Endothelial cell of umbilical vein (primary cell): ENCODE results near the gene RTN3. TPM values are rescaled to one million over a fixed set of nuclear protein-coding genes. Genes with fewer than 3 reads are reported as not detected.

ENCODE experiments used
- BruUV-seq: library from RNA; stranded (reverse); fragments of 400-500 nt; replicated peaks from 2 replicates; lab custom pipeline; 2021; lab: Mats Ljungman, UMichigan
- CTCF ChIA-PET: fragments of 300-600, 350-600 bp; sonication (Branson Sonifier 250); formaldehyde crosslinking; loops from one replicate; lab custom pipeline; 2021; ENCODE audit warnings: antibody characterized with exemption, inconsistent platforms; lab: Charles Lee
- POLR2A ChIA-PET: fragments of 300-600, 350-600 bp; sonication (Branson Sonifier 250); formaldehyde crosslinking; loops from one replicate; lab custom pipeline; 2021; ENCODE audit warnings: antibody characterized with exemption, inconsistent platforms; lab: Charles Lee
- DNase-seq: peaks from one replicate; pipeline ENCODE4 v3.0.0-alpha.2; 2011; ENCODE audit warnings: low read depth, low spot score
- FAIRE-seq: peaks from 2 replicates; lab custom pipeline; 2011; peaks lifted over from hg19 to GRCh38; lab: Jason Lieb, UNC
- H2AFZ ChIP-seq: 2 replicates; pipeline ENCODE4 v1.6.0; 2012; ENCODE audit warnings: low read depth, low read length, control low read depth, inconsistent platforms
- H3K27ac ChIP-seq: 2 replicates; pipeline ENCODE4 v1.5.1; 2011; ENCODE audit warnings: low read depth, mild to moderate bottlenecking, control low read depth, low read length, moderate library complexity; ENCODE audit not compliant: insufficient read depth
- H3K27me3 ChIP-seq, 2 experiments: 2 replicates each; pipeline versions ENCODE4 v1.6.0 to v1.6.1; 2011; ENCODE audit warnings: low read length in 2 of 2, mixed read lengths in 1 of 2; ENCODE audit not compliant: control insufficient read depth in 2 of 2, insufficient read depth in 2 of 2
- H3K36me3 ChIP-seq, 2 experiments: 2 replicates in 1 of 2; 3 replicates in 1 of 2; pipeline ENCODE4 v1.5.1; 2011; ENCODE audit warnings: low read length in 2 of 2, mild to moderate bottlenecking in 1 of 2, moderate library complexity in 1 of 2; ENCODE audit not compliant: control insufficient read depth in 2 of 2, insufficient read depth in 2 of 2; ENCODE audit errors: extremely low read depth in 1 of 2
- H3K4me1 ChIP-seq: 3 replicates; pipeline ENCODE4 v1.5.1; 2011; ENCODE audit warnings: mild to moderate bottlenecking, low read length; ENCODE audit not compliant: control insufficient read depth, insufficient read depth; ENCODE audit errors: extremely low read depth
- H3K4me2 ChIP-seq: 2 replicates; pipeline ENCODE4 v1.6.1; 2011; ENCODE audit warnings: low read length, control low read depth, mixed read lengths; ENCODE audit not compliant: insufficient read depth
- H3K4me3 ChIP-seq, 3 experiments: fragments of 200-600 bp in 1 of 3; sonication (generic), shearing (Covaris generic) in 1 of 3; replicated peaks in 1 of 3; 2 replicates each; pipeline ENCODE4 v1.5.1; 2011 to 2016; ENCODE audit warnings: control low read depth in 3 of 3, low read length in 3 of 3, mild to moderate bottlenecking in 2 of 3, inconsistent platforms in 1 of 3, low read depth in 1 of 3, moderate library complexity in 1 of 3; ENCODE audit not compliant: insufficient read depth in 1 of 3
- H3K79me2 ChIP-seq: 2 replicates; pipeline ENCODE4 v1.6.0; 2012; ENCODE audit warnings: low read length, inconsistent platforms; ENCODE audit not compliant: control insufficient read depth, insufficient read depth
- H3K9ac ChIP-seq: replicated peaks from 2 replicates; pipeline ENCODE3; 2011; ENCODE audit warnings: low read length, control low read depth; ENCODE audit not compliant: insufficient read depth; ENCODE audit errors: extremely low read depth
- H3K9me1 ChIP-seq: replicated peaks from 3 replicates; pipeline ENCODE4 v1.6.0; 2011; ENCODE audit warnings: mild to moderate bottlenecking, low read length; ENCODE audit not compliant: control insufficient read depth, insufficient read depth; ENCODE audit errors: extremely low read depth
- H3K9me3 ChIP-seq: replicated peaks from 2 replicates; pipeline ENCODE4 v1.5.1; 2012; ENCODE audit warnings: low read length, inconsistent platforms; ENCODE audit not compliant: control insufficient read depth, insufficient read depth
- H4K20me1 ChIP-seq: replicated peaks from 2 replicates; pipeline ENCODE3; 2011; ENCODE audit warnings: mild to moderate bottlenecking, low read length; ENCODE audit not compliant: control insufficient read depth, insufficient read depth; ENCODE audit errors: extremely low read depth
- CTCF ChIP-seq, 2 donors: IDR thresholded peaks; 1 replicate in 1 of 2; 2 replicates in 1 of 2; pipeline ENCODE4 v1.5.1; 2011; ENCODE audit warnings: low read length in 2 of 2, mild to moderate bottlenecking in 2 of 2, moderate library complexity in 2 of 2, control low read depth in 1 of 2, inconsistent platforms in 1 of 2, low read depth in 1 of 2; ENCODE audit not compliant: insufficient read depth in 1 of 2; ENCODE audit errors: extremely low read depth in 1 of 2
- EZH2 ChIP-seq: IDR thresholded peaks from 2 replicates; pipeline ENCODE4 v1.6.1; 2012; ENCODE audit warnings: borderline replicate concordance, low read depth, mild to moderate bottlenecking, moderate library complexity, low read length, inconsistent platforms; ENCODE audit not compliant: severe bottlenecking
- MYC ChIP-seq: IDR thresholded peaks from one replicate; pipeline ENCODE4 v1.6.1; 2011; ENCODE audit warnings: mild to moderate bottlenecking, low read depth, low read length
- POLR2A ChIP-seq: IDR thresholded peaks from 2 replicates; pipeline ENCODE4 v1.6.1; 2012; ENCODE audit warnings: low read depth, mild to moderate bottlenecking, control low read depth, low read length
- POLR2AphosphoS5 ChIP-seq: IDR thresholded peaks from 2 replicates; pipeline ENCODE4 v1.6.1; 2012; ENCODE audit warnings: low read depth, mild to moderate bottlenecking, control low read depth, low read length, moderate library complexity; ENCODE audit not compliant: insufficient read depth
- dilution Hi-C: fragments of 300-500 bp; cut with MboI; formaldehyde crosslinking; loops from one replicate; pipeline ENCODE4 v1.15.0; 2019; ENCODE audit warnings: low sequenced_read_pairs; ENCODE audit not compliant: extremely low pct_ligation_motif_present
- intact Hi-C: fragments of 100-400 bp; cut with micrococcal nuclease; formaldehyde crosslinking; loops from one replicate; pipeline ENCODE4 v1.10.0; 2022
- polyA plus RNA-seq, 4 experiments: library from polyadenylated mRNA; depleted of rRNA in 3 of 4; stranded (reverse) in 3 of 4; unstranded in 1 of 4; fragments of >200 nt; gene quantifications; 2 replicates each; pipeline versions ENCODE4 v1.2.1 to v1.2.3, GENCODE V29; 2011 to 2012; ENCODE audit warnings: missing spikeins in 1 of 4
- total RNA-seq: library from RNA; stranded (reverse); gene quantifications from 2 replicates; pipeline ENCODE4 v1.2.3, GENCODE V29; 2021

Gene RTN3
- total and polyA plus RNA-seq, 2 donors (not counting 3 experiments of a cell fraction or from before 2014, with no cell fraction given): 90.6 to 112 TPM

GRCh38 chr11:63768237-63769041 lies 87.1 kb downstream of the RTN3 start, which contains the start of gene ZFTA:
ZFTA (minus strand) TSS chr11:63768775; CDS start chr11:63768622, 153 bp downstream.
- DNase-seq: peak; percentile 41
- H2AFZ ChIP-seq: peak within 1 kb of the TSS; percentile 79

More at GRCh38 chr11:63768237-63769041, 87.1 kb downstream of the RTN3 start, which contains the start of gene ZFTA:
- Histone ChIP-seq H3K9me3 (no peaks in the 10 kb centered on the region), H3K27ac (peak within 1 kb of the TSS; percentile 64), H3K4me2 (peak within 1 kb of the TSS; percentile 81), H3K79me2 (peaks cover 15% of the 10 kb centered on the region), H3K27me3 (peaks cover 3 to 6% of the 10 kb centered on the region in 2 experiments), H3K9ac (peak within 1 kb of the TSS; percentile 72), H3K36me3 (peaks cover 2 to 5% of the 10 kb centered on the region in 2 experiments), H3K9me1 (no peaks in the 10 kb centered on the region), H3K4me3 (peak within 1 kb of the TSS; percentile 84 to 91 (median 87)), H4K20me1 (no peaks in the 10 kb centered on the region), H3K4me1 (peaks cover 18% of the 10 kb centered on the region)
- ChIA-PET CTCF (interaction anchor here (0.6 to 4.6 kb wide), 29 partner anchors 9 to 381 kb away, joined by 3 to 55 read pairs (median 4); partner anchors contain the start of genes ATL3, COX8A, MARK2 and NAA40), POLR2A (interaction anchor here (1.2 to 1.6 kb wide), 3 partner anchors 11 to 177 kb away, joined by 3 read pairs; partner anchors contain the start of gene MARK2)
- dilution Hi-C loops (no loop called here), intact Hi-C loops (no loop called here)
- FAIRE-seq: peak; percentile 28
- BruUV-seq: no TSS peak
- TF ChIP-seq POLR2AphosphoS5 (peak; percentile 76), POLR2A (peak; percentile 53), EZH2 (no peak), MYC (no peak), CTCF (IDR thresholded peaks at IDR 0.05; ENCODE audit: extremely low read depth in 1 of 2, insufficient read depth in 1 of 2, low read depth in 1 of 2, low read length in 2 of 2) (peak; percentile 58 to 88)
